ENCODE results near the gene SOCS3.
A peak's percentile ranks its signal among the peaks of the same experiment; 100 is the strongest.

SOCS3 gene

GRCh38 chr17:78391051-78391431, 31.2 kb upstream of the SOCS3 start:
- Histone ChIP-seq H3K27me3 (ENCODE audit: control insufficient read depth, insufficient read depth, low read length, poor library complexity, severe bottlenecking) (no peaks in the 10 kb centered on the region), H3K4me3 (ENCODE audit: insufficient read depth, low read depth, low read length) (no peak overlapping the region), H3K36me3 (ENCODE audit: control insufficient read depth, insufficient read depth, low read length) (peaks cover 4% of the 10 kb centered on the region), H3K9me3 (ENCODE audit: control insufficient read depth, low read length) (no peaks in the 10 kb centered on the region), H3K27ac (ENCODE audit: insufficient read depth, low read depth, low read length, poor library complexity, severe bottlenecking) (no peak overlapping the region), H3K4me1 (ENCODE audit: control insufficient read depth, insufficient read depth, low read length) (peaks cover 4% of the 10 kb centered on the region)
- WGBS, 2 experiments = 89 to 95% methylated on average over 11 of the region's 11 CpGs

- Histone ChIP-seq H3K4me1 (ENCODE audit: control insufficient read depth, insufficient read depth, low read length) (peaks cover 9% of the 10 kb centered on the region), H3K27ac (ENCODE audit: insufficient read depth, low read depth, low read length, poor library complexity, severe bottlenecking) (no peak overlapping the region), H3K27me3 (ENCODE audit: control insufficient read depth, insufficient read depth, low read length, poor library complexity, severe bottlenecking) (no peaks in the 10 kb centered on the region), H3K36me3 (ENCODE audit: control insufficient read depth, insufficient read depth, low read length) (no peaks in the 10 kb centered on the region), H3K9me3 (ENCODE audit: control insufficient read depth, low read length) (no peaks in the 10 kb centered on the region), H3K4me3 (ENCODE audit: insufficient read depth, low read depth, low read length) (no peak overlapping the region)
- WGBS, 2 experiments = 82 to 84% methylated on average over 15 of the region's 15 CpGs
These were observed 30.6 kb upstream of the SOCS3 start for GRCh38 chr17:78390241-78391050.

GRCh38 chr17:78387977-78388941, 28.4 kb upstream of the SOCS3 start:
- Histone ChIP-seq H3K27me3 (ENCODE audit: control insufficient read depth, insufficient read depth, low read length, poor library complexity, severe bottlenecking) (no peaks in the 10 kb centered on the region), H3K27ac (ENCODE audit: insufficient read depth, low read depth, low read length, poor library complexity, severe bottlenecking) (no peak overlapping the region), H3K9me3 (ENCODE audit: control insufficient read depth, low read length) (no peaks in the 10 kb centered on the region), H3K4me1 (ENCODE audit: control insufficient read depth, insufficient read depth, low read length) (peaks cover 9% of the 10 kb centered on the region), H3K36me3 (ENCODE audit: control insufficient read depth, insufficient read depth, low read length) (no peaks in the 10 kb centered on the region), H3K4me3 (ENCODE audit: insufficient read depth, low read depth, low read length) (no peak overlapping the region)
- 89 to 94% methylated on average over 10 of the region's 10 CpGs for WGBS, 2 experiments

- Histone ChIP-seq H3K4me3 (ENCODE audit: insufficient read depth, low read depth, low read length) (no peak overlapping the region), H3K27ac (ENCODE audit: insufficient read depth, low read depth, low read length, poor library complexity, severe bottlenecking) (no peak overlapping the region), H3K36me3 (ENCODE audit: control insufficient read depth, insufficient read depth, low read length) (no peaks in the 10 kb centered on the region), H3K9me3 (ENCODE audit: control insufficient read depth, low read length) (no peaks in the 10 kb centered on the region), H3K27me3 (ENCODE audit: control insufficient read depth, insufficient read depth, low read length, poor library complexity, severe bottlenecking) (no peaks in the 10 kb centered on the region), H3K4me1 (ENCODE audit: control insufficient read depth, insufficient read depth, low read length) (peaks cover 17% of the 10 kb centered on the region)
- WGBS, 2 experiments = 95 to 96% methylated on average over 23 of the region's 23 CpGs
These were observed 24.8 kb upstream of the SOCS3 start for GRCh38 chr17:78384479-78385175.

- H3K27me3 ChIP-seq (ENCODE audit: control insufficient read depth, insufficient read depth, low read length, poor library complexity, severe bottlenecking) = no peaks in the 10 kb centered on the region
- no peaks in the 10 kb centered on the region for H3K36me3 ChIP-seq (ENCODE audit: control insufficient read depth, insufficient read depth, low read length)
- H3K9me3 ChIP-seq (ENCODE audit: control insufficient read depth, low read length) = no peaks in the 10 kb centered on the region
- WGBS, 2 experiments = 87 to 90% methylated on average over 15 of the region's 15 CpGs
- no peak overlapping the region for H3K4me3 ChIP-seq (ENCODE audit: insufficient read depth, low read depth, low read length)
- H3K27ac ChIP-seq (ENCODE audit: insufficient read depth, low read depth, low read length, poor library complexity, severe bottlenecking) = no peak overlapping the region
- H3K4me1 ChIP-seq (ENCODE audit: control insufficient read depth, insufficient read depth, low read length) = peaks cover 23% of the 10 kb centered on the region
These were observed 24.0 kb upstream of the SOCS3 start for GRCh38 chr17:78383725-78384471.

GRCh38 chr17:78381601-78382232, 21.8 kb upstream of the SOCS3 start:
- H3K27me3 ChIP-seq (ENCODE audit: control insufficient read depth, insufficient read depth, low read length, poor library complexity, severe bottlenecking) = no peaks in the 10 kb centered on the region
- H3K4me1 ChIP-seq (ENCODE audit: control insufficient read depth, insufficient read depth, low read length) = peaks cover 23% of the 10 kb centered on the region
- H3K36me3 ChIP-seq (ENCODE audit: control insufficient read depth, insufficient read depth, low read length) = no peaks in the 10 kb centered on the region
- H3K4me3 ChIP-seq (ENCODE audit: insufficient read depth, low read depth, low read length) = no peak overlapping the region
- WGBS, 2 experiments = 62 to 71% methylated on average over 12 of the region's 12 CpGs
- H3K27ac ChIP-seq (ENCODE audit: insufficient read depth, low read depth, low read length, poor library complexity, severe bottlenecking) = no peak overlapping the region
- no peaks in the 10 kb centered on the region for H3K9me3 ChIP-seq (ENCODE audit: control insufficient read depth, low read length)

GRCh38 chr17:78380370-78380769, 20.5 kb upstream of the SOCS3 start:
- Histone ChIP-seq H3K4me1 (ENCODE audit: control insufficient read depth, insufficient read depth, low read length) (peaks cover 19% of the 10 kb centered on the region), H3K36me3 (ENCODE audit: control insufficient read depth, insufficient read depth, low read length) (no peaks in the 10 kb centered on the region), H3K27ac (ENCODE audit: insufficient read depth, low read depth, low read length, poor library complexity, severe bottlenecking) (no peak overlapping the region), H3K27me3 (ENCODE audit: control insufficient read depth, insufficient read depth, low read length, poor library complexity, severe bottlenecking) (no peaks in the 10 kb centered on the region), H3K9me3 (ENCODE audit: control insufficient read depth, low read length) (no peaks in the 10 kb centered on the region), H3K4me3 (ENCODE audit: insufficient read depth, low read depth, low read length) (no peak overlapping the region)
- 90 to 94% methylated on average over 5 of the region's 5 CpGs for WGBS, 2 experiments

GRCh38 chr17:78379131-78379491, 19.2 kb upstream of the SOCS3 start:
- Histone ChIP-seq H3K4me1 (ENCODE audit: control insufficient read depth, insufficient read depth, low read length) (peaks cover 31% of the 10 kb centered on the region), H3K36me3 (ENCODE audit: control insufficient read depth, insufficient read depth, low read length) (no peaks in the 10 kb centered on the region), H3K27me3 (ENCODE audit: control insufficient read depth, insufficient read depth, low read length, poor library complexity, severe bottlenecking) (no peaks in the 10 kb centered on the region), H3K4me3 (ENCODE audit: insufficient read depth, low read depth, low read length) (peak overlapping the region; percentile 97), H3K27ac (ENCODE audit: insufficient read depth, low read depth, low read length, poor library complexity, severe bottlenecking) (no peak overlapping the region), H3K9me3 (ENCODE audit: control insufficient read depth, low read length) (no peaks in the 10 kb centered on the region)
- WGBS, 2 experiments = 12 to 20% methylated on average over 7 of the region's 7 CpGs

Measured in ectodermal cell (in vitro differentiated cells).